Neural cell (in vitro differentiated cells): ENCODE measurements around the gene RFX2. TPM values are rescaled to one million over a fixed set of nuclear protein-coding genes. Genes with fewer than 3 reads are reported as not detected.

Experiments
- H2AFZ ChIP-seq: fragments of 200-600, 300-800 bp; sonication (generic), shearing (Covaris generic); 2 replicates; pipeline ENCODE4 v1.6.0; 2014; ENCODE audit warnings: low read depth, mild to moderate bottlenecking, antibody characterized with exemption, low read length, moderate library complexity
- H3F3A ChIP-seq: fragments of 200-600 bp; shearing (Covaris generic); 2 replicates; pipeline ENCODE4 v1.6.1; 2016; ENCODE audit warnings: mild to moderate bottlenecking, moderate library complexity, mixed read lengths, antibody characterized with exemption, low read length; ENCODE audit not compliant: insufficient read depth, poor library complexity, severe bottlenecking
- H3K27ac ChIP-seq: fragments of 200-600, 300-800 bp; sonication (generic), shearing (Covaris generic); 2 replicates; pipeline ENCODE4 v1.5.1; 2014; ENCODE audit warnings: mild to moderate bottlenecking, low read length, moderate library complexity
- H3K27me3 ChIP-seq: fragments of 300-800, 200-600 bp; sonication (generic), shearing (Covaris generic); 2 replicates; pipeline ENCODE4 v1.6.0; 2014; ENCODE audit warnings: mild to moderate bottlenecking, low read depth, low read length, moderate library complexity; ENCODE audit not compliant: insufficient read depth
- H3K36me3 ChIP-seq: fragments of 300-800, 200-600 bp; sonication (generic), shearing (Covaris generic); 2 replicates; pipeline ENCODE4 v1.5.1; 2014; ENCODE audit warnings: mild to moderate bottlenecking, antibody characterized with exemption, low read length, moderate library complexity; ENCODE audit not compliant: insufficient read depth
- H3K4me2 ChIP-seq: fragments of 300-800, 200-600 bp; sonication (generic), shearing (Covaris generic); 2 replicates; pipeline ENCODE4 v1.6.0; 2014; ENCODE audit warnings: mild to moderate bottlenecking, low read length
- H3K4me3 ChIP-seq: fragments of 300-800, 200-600 bp; sonication (generic), shearing (Covaris generic); 2 replicates; pipeline ENCODE4 v1.5.1; 2014; ENCODE audit warnings: mild to moderate bottlenecking, low read length, moderate library complexity
- H3K79me2 ChIP-seq: fragments of 200-600 bp; shearing (Covaris generic); replicated peaks from 2 replicates; pipeline ENCODE4 v1.6.0; 2014; ENCODE audit warnings: mild to moderate bottlenecking, low read length, moderate library complexity; ENCODE audit not compliant: insufficient read depth
- H3K9ac ChIP-seq: fragments of 300-800, 200-600 bp; sonication (generic), shearing (Covaris generic); 2 replicates; pipeline ENCODE4 v1.6.1; 2016; ENCODE audit warnings: mild to moderate bottlenecking, low read length, mixed read lengths
- H3K9me2 ChIP-seq: fragments of 200-600 bp; shearing (Covaris generic); 2 replicates; pipeline ENCODE4 v1.6.1; 2016; ENCODE audit warnings: mild to moderate bottlenecking, low read length, mixed read lengths; ENCODE audit not compliant: insufficient read depth
- H3K9me3 ChIP-seq: fragments of 200-600, 300-800 bp; sonication (generic), shearing (Covaris generic); 2 replicates; pipeline ENCODE4 v1.6.1; 2016; ENCODE audit warnings: mild to moderate bottlenecking, mixed run types, low read length, moderate library complexity, mixed read lengths
- H4K20me1 ChIP-seq: fragments of 200-600 bp; shearing (Covaris generic); 2 replicates; pipeline ENCODE4 v1.6.1; 2016; ENCODE audit warnings: mild to moderate bottlenecking, mixed run types; ENCODE audit not compliant: insufficient read depth
- CTCF ChIP-seq: fragments of 450-650 bp; IDR thresholded peaks from 2 replicates; pipeline ENCODE4 v1.5.1; 2014; ENCODE audit warnings: antibody characterized with exemption, mild to moderate bottlenecking, moderate library complexity; ENCODE audit not compliant: poor library complexity, severe bottlenecking
- EP300 ChIP-seq: fragments of 450-650 bp; conservative IDR thresholded peaks from 2 replicates; pipeline ENCODE4 v1.6.1; 2014; ENCODE audit warnings: antibody characterized with exemption, mild to moderate bottlenecking, moderate library complexity; ENCODE audit not compliant: poor library complexity, severe bottlenecking
- EZH2 ChIP-seq: fragments of 200-600, 300-800 bp; shearing (Covaris generic), sonication (generic); IDR thresholded peaks from 2 replicates; pipeline ENCODE4 v1.6.1; 2014; ENCODE audit warnings: antibody characterized with exemption, low read length, borderline replicate concordance, mild to moderate bottlenecking; ENCODE audit not compliant: insufficient read depth, poor library complexity, severe bottlenecking
- MXI1 ChIP-seq: fragments of 450-650 bp; conservative IDR thresholded peaks from 2 replicates; pipeline ENCODE4 v1.6.1; 2014; ENCODE audit warnings: antibody characterized with exemption, mild to moderate bottlenecking; ENCODE audit not compliant: poor library complexity, severe bottlenecking
- POLR2AphosphoS5 ChIP-seq: IDR thresholded peaks from 2 replicates; pipeline ENCODE4 v1.6.1; 2012
- RAD21 ChIP-seq: fragments of 450-650 bp; conservative IDR thresholded peaks from 2 replicates; pipeline ENCODE4 v1.6.1; 2014; ENCODE audit warnings: antibody characterized with exemption, mild to moderate bottlenecking, moderate library complexity
- REST ChIP-seq: IDR thresholded peaks from 2 replicates; pipeline ENCODE4 v1.6.1; 2012; ENCODE audit warnings: borderline replicate concordance
- SMC3 ChIP-seq: fragments of 450-650 bp; conservative IDR thresholded peaks from 2 replicates; pipeline ENCODE4 v1.6.1; 2014; ENCODE audit warnings: antibody characterized with exemption, mild to moderate bottlenecking, moderate library complexity; ENCODE audit not compliant: poor library complexity
- TAF1 ChIP-seq: IDR thresholded peaks from 2 replicates; pipeline ENCODE4 v1.6.1; 2012; ENCODE audit warnings: low read depth
- polyA plus RNA-seq: library from polyadenylated mRNA; depleted of rRNA; stranded (reverse); fragments of >200 nt; gene quantifications from 2 replicates; pipeline ENCODE4 v1.2.3, GENCODE V29; 2014

Gene RFX2
- polyA plus RNA-seq, 1 donor from 2014 or later: 0.69 TPM

- Histone ChIP-seq H3F3A (no peaks in the 10 kb centered on the region), H3K9me2 (no peaks in the 10 kb centered on the region), H3K4me2 (no peak overlapping the region), H3K4me3 (no peak overlapping the region), H3K27ac (no peak overlapping the region), H4K20me1 (no peaks in the 10 kb centered on the region), H3K9ac (no peak overlapping the region), H3K27me3 (no peaks in the 10 kb centered on the region), H3K36me3 (no peaks in the 10 kb centered on the region), H3K79me2 (no peaks in the 10 kb centered on the region), H3K9me3 (no peaks in the 10 kb centered on the region), H2AFZ (no peak overlapping the region)
- no peak for TF ChIP-seq CTCF
- TF ChIP-seq MXI1: no peak
- no peak for TF ChIP-seq EZH2
- no peak for TF ChIP-seq EP300
- TF ChIP-seq REST: no peak
- TF ChIP-seq SMC3: no peak
- TF ChIP-seq POLR2AphosphoS5: no peak
- TF ChIP-seq TAF1: no peak
These were observed 110.6 kb downstream of the RFX2 start for GRCh38 chr19:5999693-6000092.

- Histone ChIP-seq H3K9me2 (no peaks in the 10 kb centered on the region), H3K36me3 (no peaks in the 10 kb centered on the region), H3K9ac (no peak overlapping the region), H3K4me2 (no peak overlapping the region), H2AFZ (no peak overlapping the region), H3K9me3 (no peaks in the 10 kb centered on the region), H3K27ac (no peak overlapping the region), H4K20me1 (no peaks in the 10 kb centered on the region), H3K79me2 (no peaks in the 10 kb centered on the region), H3K27me3 (no peaks in the 10 kb centered on the region), H3F3A (no peaks in the 10 kb centered on the region), H3K4me3 (no peak overlapping the region)
- TF ChIP-seq MXI1: no peak
- no peak for TF ChIP-seq CTCF
- TF ChIP-seq RAD21: no peak
- TF ChIP-seq EP300: no peak
- no peak for TF ChIP-seq EZH2
- no peak for TF ChIP-seq SMC3
- no peak for TF ChIP-seq POLR2AphosphoS5
- no peak for TF ChIP-seq TAF1
- TF ChIP-seq REST: no peak
These were observed 112.9 kb downstream of the RFX2 start for GRCh38 chr19:5997371-5997770.
